Measurements from ENCODE around the gene UBAP1L.
"Not testable (repeated sequence)": the region's sequence is repeated elsewhere in the genome, so short reads cannot be mapped to it uniquely, and the experiment has no call there.

UBAP1L gene

GRCh38 chr15:65115086-65115485, at the start of gene UBAP1L:
UBAP1L (minus strand) TSS chr15:65115200; CDS start chr15:65106215, 8,985 bp downstream.
- no peak for DNase-seq

- DNase-seq = no peak
Measured at GRCh38 chr15:65164139-65164538, 49.1 kb upstream of the UBAP1L start.

GRCh38 chr15:65163041-65163440, 48.0 kb upstream of the UBAP1L start:
- DNase-seq = no peak

- DNase-seq = no peak
Measured at GRCh38 chr15:65156692-65157091, 41.7 kb upstream of the UBAP1L start.

- no peak for DNase-seq
Measured at GRCh38 chr15:65154720-65155119, 39.7 kb upstream of the UBAP1L start.

- no peak for DNase-seq
Measured at GRCh38 chr15:65147902-65148301, 32.9 kb upstream of the UBAP1L start.

GRCh38 chr15:65146438-65146837, 31.4 kb upstream of the UBAP1L start:
- DNase-seq = no peak

GRCh38 chr15:65138631-65139030, 23.6 kb upstream of the UBAP1L start:
- DNase-seq = not testable (repeated sequence)

GRCh38 chr15:65137893-65138292, 22.9 kb upstream of the UBAP1L start:
- DNase-seq = not testable (repeated sequence)

- DNase-seq = not testable (repeated sequence)
Measured at GRCh38 chr15:65137089-65137488, 22.1 kb upstream of the UBAP1L start.

GRCh38 chr15:65134538-65134937, 19.5 kb upstream of the UBAP1L start:
- DNase-seq = no peak

GRCh38 chr15:65133548-65134200, 18.7 kb upstream of the UBAP1L start, which contains the start of gene PDCD7:
PDCD7 (minus strand) TSS chr15:65133808; CDS start chr15:65133781, 27 bp downstream.
- peak; percentile 43 for DNase-seq

- no peak for DNase-seq
Measured at GRCh38 chr15:65132878-65133547, 18.0 kb upstream of the UBAP1L start.

GRCh38 chr15:65130941-65131340, 15.9 kb upstream of the UBAP1L start:
- DNase-seq = no peak

GRCh38 chr15:65115542-65115941, 542 bp upstream of the UBAP1L start:
- DNase-seq = no peak

- no peak for DNase-seq
Measured at GRCh38 chr15:65110676-65111292, 4.2 kb downstream of the UBAP1L start.

- DNase-seq = no peak
Measured at GRCh38 chr15:65106011-65106590, 8.9 kb downstream of the UBAP1L start.

- no peak for DNase-seq
Measured at GRCh38 chr15:65105038-65105437, 10.0 kb downstream of the UBAP1L start.

GRCh38 chr15:65102912-65103311, 12.1 kb downstream of the UBAP1L start:
- no peak for DNase-seq

- DNase-seq = no peak
Measured at GRCh38 chr15:65101891-65102708, 12.9 kb downstream of the UBAP1L start.

GRCh38 chr15:65101411-65101890, 13.5 kb downstream of the UBAP1L start:
- DNase-seq = no peak

- no peak for DNase-seq
Measured at GRCh38 chr15:65100442-65100841, 14.6 kb downstream of the UBAP1L start.

GRCh38 chr15:65099801-65100200, 15.2 kb downstream of the UBAP1L start:
- DNase-seq = not testable (repeated sequence)

All from NCI-H187 treated with DMSO at 0.1 percent for 48 hours (cell line).